Neural progenitor cell (in vitro differentiated cells): ENCODE data around the gene S100A3. TPM values are rescaled to one million over a fixed set of nuclear protein-coding genes. Genes with fewer than 3 reads are reported as not detected.

Experiments
- DNase-seq: peaks from one replicate; pipeline ENCODE4 v3.0.0-alpha.2; 2016; ENCODE audit warnings: low spot score
- H2AFZ ChIP-seq: fragments of 200-600 bp; sonication (generic); replicated peaks from 2 replicates; pipeline ENCODE4 v1.6.1; 2016; ENCODE audit warnings: antibody characterized with exemption
- H3F3A ChIP-seq: fragments of 200-600 bp; sonication (generic); 2 replicates; pipeline ENCODE4 v1.6.1; 2016; ENCODE audit warnings: antibody characterized with exemption, low read depth
- H3K27ac ChIP-seq: fragments of 200-600 bp; sonication (generic); 2 replicates; pipeline ENCODE4 v1.5.1; 2016; ENCODE audit warnings: mild to moderate bottlenecking
- H3K27me3 ChIP-seq: fragments of 200-600 bp; sonication (generic); 2 replicates; pipeline ENCODE4 v1.6.1; 2016; ENCODE audit warnings: mild to moderate bottlenecking, moderate library complexity
- H3K36me3 ChIP-seq: fragments of 200-600 bp; sonication (generic); 2 replicates; pipeline ENCODE4 v1.5.1; 2016
- H3K4me1 ChIP-seq: fragments of 200-600 bp; sonication (generic); 2 replicates; pipeline ENCODE4 v1.6.1; 2016; ENCODE audit warnings: mixed run types
- H3K4me2 ChIP-seq: fragments of 200-600 bp; sonication (generic); 2 replicates; pipeline ENCODE4 v1.6.1; 2016
- H3K4me3 ChIP-seq: fragments of 200-600 bp; sonication (generic); 2 replicates; pipeline ENCODE4 v1.5.1; 2016
- H3K79me2 ChIP-seq: fragments of 200-600 bp; sonication (generic); 2 replicates; pipeline ENCODE4 v1.6.1; 2016; ENCODE audit warnings: low read depth
- H3K9ac ChIP-seq: fragments of 200-600 bp; sonication (generic); 2 replicates; pipeline ENCODE4 v1.6.1; 2016
- H3K9me3 ChIP-seq: fragments of 200-600 bp; sonication (generic); 2 replicates; pipeline ENCODE4 v1.5.1; 2016; ENCODE audit warnings: low read depth
- H4K20me1 ChIP-seq: fragments of 200-600 bp; sonication (generic); 2 replicates; pipeline ENCODE4 v1.6.1; 2016; ENCODE audit warnings: low read depth
- H3K27ac Mint-ChIP-seq: 3 replicates; pipeline ENCODE4 v1.8.0; 2021; ENCODE audit warnings: mixed read lengths
- H3K27me3 Mint-ChIP-seq: 2 replicates; pipeline ENCODE4 v1.8.0; 2022; ENCODE audit warnings: low read depth, mild to moderate bottlenecking, inconsistent platforms, moderate library complexity, mixed read lengths; ENCODE audit not compliant: insufficient read depth
- H3K36me3 Mint-ChIP-seq: 3 replicates; pipeline ENCODE4 v1.8.0; 2021; ENCODE audit warnings: mixed read lengths
- H3K4me1 Mint-ChIP-seq: 3 replicates; pipeline ENCODE4 v1.8.0; 2021; ENCODE audit warnings: mixed read lengths
- H3K4me3 Mint-ChIP-seq: 3 replicates; pipeline ENCODE4 v1.8.0; 2021; ENCODE audit warnings: mild to moderate bottlenecking, moderate library complexity, mixed read lengths
- H3K9me3 Mint-ChIP-seq: 3 replicates; pipeline ENCODE4 v1.8.0; 2020; ENCODE audit warnings: mixed read lengths
- EZH2 ChIP-seq: fragments of 200-600 bp; sonication (generic); IDR thresholded peaks from 2 replicates; pipeline ENCODE4 v1.6.1; 2017; ENCODE audit warnings: antibody characterized with exemption, mild to moderate bottlenecking, moderate library complexity
- EZH2phosphoT487 ChIP-seq: fragments of 200-600 bp; sonication (generic); IDR thresholded peaks from 2 replicates; pipeline ENCODE4 v1.6.1; 2017; ENCODE audit warnings: antibody characterized with exemption
- total RNA-seq: library from RNA; depleted of rRNA; stranded (reverse); fragments of >200 nt; gene quantifications from 2 replicates; pipeline ENCODE4 v1.2.3, GENCODE V29; 2015; ENCODE audit warnings: low replicate concordance
- TF ChIP-seq, protein P1 (sequence below): fragments of 200-600 bp; sonication (generic); IDR thresholded peaks from 2 replicates; pipeline ENCODE4 v1.5.1; 2017; ENCODE audit warnings: antibody characterized with exemption, mild to moderate bottlenecking

S100A3 gene
- total RNA-seq, 1 donor from 2014 or later: not detected

DNA sequence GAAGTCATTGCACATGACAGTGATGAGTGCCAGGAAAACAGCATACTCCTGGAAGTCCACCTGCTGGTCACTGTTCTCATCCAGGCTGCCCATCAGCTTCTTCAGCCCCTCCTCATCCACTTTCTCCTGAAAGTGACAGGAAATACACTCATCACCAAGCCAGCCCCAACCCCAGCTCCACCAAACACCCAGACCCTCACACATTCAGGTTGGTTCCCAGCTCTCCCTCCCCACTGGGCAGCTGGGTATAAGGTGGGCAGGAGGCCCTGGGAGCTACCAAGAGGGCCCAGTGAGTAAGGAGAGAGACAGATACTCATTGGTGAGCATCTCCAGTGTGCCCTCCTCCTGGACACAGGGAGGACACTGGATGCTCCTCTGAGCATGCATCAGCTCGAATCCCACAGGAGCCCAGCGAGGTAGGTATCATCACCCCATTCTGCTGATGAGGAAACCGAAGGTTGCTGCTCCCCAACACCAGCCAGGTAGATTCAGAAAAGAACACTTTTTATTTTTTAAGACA, 12.5 kb upstream of the S100A3 start:
- Histone ChIP-seq H3F3A (no peaks in the 10 kb centered on the region), H3K9ac (no peak overlapping the region), H3K79me2 (no peaks in the 10 kb centered on the region), H3K27ac (no peak overlapping the region), H2AFZ (no peak overlapping the region), H3K4me1 (peaks cover 3% of the 10 kb centered on the region), H3K36me3 (no peaks in the 10 kb centered on the region), H3K4me3 (no peak overlapping the region), H3K4me2 (no peak overlapping the region), H3K27me3 (no peaks in the 10 kb centered on the region), H4K20me1 (no peaks in the 10 kb centered on the region), H3K9me3 (no peaks in the 10 kb centered on the region)
- no peak for TF ChIP-seq EZH2
- no peak for TF ChIP-seq EZH2phosphoT487
- TF ChIP-seq, protein P1, sequence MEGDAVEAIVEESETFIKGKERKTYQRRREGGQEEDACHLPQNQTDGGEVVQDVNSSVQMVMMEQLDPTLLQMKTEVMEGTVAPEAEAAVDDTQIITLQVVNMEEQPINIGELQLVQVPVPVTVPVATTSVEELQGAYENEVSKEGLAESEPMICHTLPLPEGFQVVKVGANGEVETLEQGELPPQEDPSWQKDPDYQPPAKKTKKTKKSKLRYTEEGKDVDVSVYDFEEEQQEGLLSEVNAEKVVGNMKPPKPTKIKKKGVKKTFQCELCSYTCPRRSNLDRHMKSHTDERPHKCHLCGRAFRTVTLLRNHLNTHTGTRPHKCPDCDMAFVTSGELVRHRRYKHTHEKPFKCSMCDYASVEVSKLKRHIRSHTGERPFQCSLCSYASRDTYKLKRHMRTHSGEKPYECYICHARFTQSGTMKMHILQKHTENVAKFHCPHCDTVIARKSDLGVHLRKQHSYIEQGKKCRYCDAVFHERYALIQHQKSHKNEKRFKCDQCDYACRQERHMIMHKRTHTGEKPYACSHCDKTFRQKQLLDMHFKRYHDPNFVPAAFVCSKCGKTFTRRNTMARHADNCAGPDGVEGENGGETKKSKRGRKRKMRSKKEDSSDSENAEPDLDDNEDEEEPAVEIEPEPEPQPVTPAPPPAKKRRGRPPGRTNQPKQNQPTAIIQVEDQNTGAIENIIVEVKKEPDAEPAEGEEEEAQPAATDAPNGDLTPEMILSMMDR: no peak
- Mint-ChIP-seq H3K27me3 (peaks cover 10% of the 10 kb centered on the region), H3K36me3 (no peaks in the 10 kb centered on the region), H3K9me3 (no peaks in the 10 kb centered on the region), H3K27ac (no peak overlapping the region), H3K4me3 (peak overlapping the region; percentile 46), H3K4me1 (peaks cover 13% of the 10 kb centered on the region)
- no peak for DNase-seq

DNA sequence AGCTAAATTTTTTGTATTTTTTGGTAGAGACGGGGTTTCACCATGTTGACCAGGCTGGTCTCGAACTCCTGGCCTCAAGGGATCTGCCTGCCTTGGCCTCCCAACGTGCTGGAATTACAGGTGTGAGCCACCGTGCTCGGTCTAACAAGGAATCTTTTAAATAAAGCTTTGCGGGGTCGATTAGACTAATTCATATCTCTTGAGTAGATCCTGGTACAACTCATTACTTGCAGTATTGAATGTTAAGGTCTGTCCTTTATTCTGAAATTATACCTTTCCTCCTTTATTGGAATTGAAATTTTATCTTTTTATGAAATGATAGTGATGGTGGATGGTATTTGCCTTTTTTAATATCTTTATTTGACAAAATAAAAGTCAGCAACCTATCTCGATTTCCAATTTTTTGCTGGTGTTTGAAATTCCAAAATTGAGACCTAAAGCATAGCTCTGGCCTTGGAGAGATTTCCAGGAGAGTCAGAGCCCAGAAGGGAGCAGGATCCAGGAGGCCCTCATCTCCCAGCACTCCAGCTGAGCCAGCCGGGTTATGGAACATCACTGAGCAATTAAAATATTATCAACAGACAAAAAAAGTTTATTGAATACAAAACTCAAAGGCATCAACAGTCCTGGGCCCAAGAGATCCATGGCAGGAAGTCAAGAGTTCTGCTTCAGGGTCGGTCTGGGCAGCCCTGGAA, 11.9 kb upstream of the S100A3 start:
- H3K9me3 ChIP-seq: no peaks in the 10 kb centered on the region
- H3K36me3 ChIP-seq: no peaks in the 10 kb centered on the region
- no peaks in the 10 kb centered on the region for H3F3A ChIP-seq
- no peaks in the 10 kb centered on the region for H3K4me1 ChIP-seq
- no peaks in the 10 kb centered on the region for H4K20me1 ChIP-seq
- no peak overlapping the region for H3K27ac ChIP-seq
- no peak overlapping the region for H2AFZ ChIP-seq
- Mint-ChIP-seq H3K27me3 (peaks cover 10% of the 10 kb centered on the region), H3K4me3 (no peak overlapping the region), H3K4me1 (peaks cover 8% of the 10 kb centered on the region), H3K9me3 (no peaks in the 10 kb centered on the region), H3K36me3 (no peaks in the 10 kb centered on the region), H3K27ac (no peak overlapping the region)
- DNase-seq: no peak
- no peak overlapping the region for H3K9ac ChIP-seq
- TF ChIP-seq EZH2 (no peak), EZH2phosphoT487 (no peak)
- TF ChIP-seq, protein P1: no peak
- H3K27me3 ChIP-seq: no peaks in the 10 kb centered on the region
- H3K79me2 ChIP-seq: no peaks in the 10 kb centered on the region
- H3K4me3 ChIP-seq: no peak overlapping the region
- no peak overlapping the region for H3K4me2 ChIP-seq

DNA sequence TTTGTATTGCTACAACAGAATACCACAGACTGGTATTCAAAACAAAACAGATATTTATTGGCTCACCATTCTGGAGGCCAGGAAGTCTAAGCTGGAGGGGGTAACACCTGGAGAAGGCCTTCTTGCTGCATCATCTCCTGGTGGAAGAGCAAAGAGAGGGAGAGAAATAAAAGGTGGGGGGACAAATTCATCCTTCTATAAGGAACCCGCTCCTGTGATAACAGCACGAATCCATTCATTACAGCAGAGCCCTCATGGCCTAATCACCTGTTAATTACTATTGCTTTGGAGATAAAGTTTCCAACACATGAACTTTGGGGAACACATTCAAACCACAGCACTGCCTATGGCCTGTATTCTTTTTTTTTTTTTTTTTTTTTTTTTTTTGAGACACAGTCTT, 11.2 kb upstream of the S100A3 start:
- Histone ChIP-seq H3K4me1 (no peaks in the 10 kb centered on the region), H3K27me3 (no peaks in the 10 kb centered on the region), H3K36me3 (no peaks in the 10 kb centered on the region), H3K79me2 (no peaks in the 10 kb centered on the region), H3K9me3 (no peaks in the 10 kb centered on the region), H3K27ac (no peak overlapping the region), H3K9ac (no peak overlapping the region), H4K20me1 (no peaks in the 10 kb centered on the region), H3K4me2 (no peak overlapping the region), H3K4me3 (no peak overlapping the region), H3F3A (no peaks in the 10 kb centered on the region), H2AFZ (no peak overlapping the region)
- DNase-seq: no peak
- Mint-ChIP-seq H3K27ac (no peak overlapping the region), H3K4me1 (peaks cover 3% of the 10 kb centered on the region), H3K9me3 (no peaks in the 10 kb centered on the region), H3K4me3 (peak overlapping the region; percentile 53), H3K36me3 (no peaks in the 10 kb centered on the region), H3K27me3 (peaks cover 8% of the 10 kb centered on the region)
- no peak for TF ChIP-seq EZH2phosphoT487
- TF ChIP-seq EZH2: no peak
- TF ChIP-seq, protein P1: no peak
